Activated B cell treated with CpG ODN at 0.5 μM for 24 hours (primary cell): Measurements from ENCODE around the gene LRRC8C. TPM values are rescaled to one million over a fixed set of nuclear protein-coding genes. Genes with fewer than 3 reads are reported as not detected.

Experiments used
- ATAC-seq: fragments of 200-7000 bp; cut with Tn5 transposase; one replicate; pipeline ENCODE4 v1.10.0; 2021; ENCODE audit warnings: low read depth, mild to moderate bottlenecking, moderate library complexity
- CTCF ChIA-PET: fragments of 350-600 bp; sonication (Branson Sonifier 250); formaldehyde crosslinking; loops from one replicate; lab custom pipeline; 2021; ENCODE audit warnings: antibody characterized with exemption; lab: Charles Lee
- POLR2A ChIA-PET: fragments of 350-600 bp; sonication (Branson Sonifier 250); formaldehyde crosslinking; loops from one replicate; lab custom pipeline; 2021; ENCODE audit warnings: antibody characterized with exemption; lab: Charles Lee
- DNase-seq: peaks from one replicate; pipeline ENCODE4 v3.0.0; 2022
- H3K27ac Mint-ChIP-seq: one replicate; pipeline ENCODE4 v1.8.0; 2020; ENCODE audit warnings: mixed read lengths
- H3K27me3 Mint-ChIP-seq: one replicate; pipeline ENCODE4 v1.8.0; 2021; ENCODE audit warnings: mixed read lengths
- H3K36me3 Mint-ChIP-seq: one replicate; pipeline ENCODE4 v1.8.0; 2021; ENCODE audit warnings: low read depth, mixed read lengths
- H3K4me1 Mint-ChIP-seq: one replicate; pipeline ENCODE4 v1.8.0; 2021; ENCODE audit warnings: mixed read lengths
- H3K4me3 Mint-ChIP-seq: one replicate; pipeline ENCODE4 v1.8.0; 2020; ENCODE audit warnings: mild to moderate bottlenecking, mixed read lengths
- H3K9me3 Mint-ChIP-seq: one replicate; pipeline ENCODE4 v1.8.0; 2020; ENCODE audit warnings: mixed read lengths
- intact Hi-C: fragments of 100-400 bp; cut with micrococcal nuclease; formaldehyde crosslinking; loops from one replicate; pipeline ENCODE4 v1.15.1; 2024
- total RNA-seq: library from RNA; stranded (reverse); gene quantifications from 2 replicates; pipeline ENCODE4 v1.2.3, GENCODE V29; 2022
- TF ChIP-seq, protein P1 (sequence below): fragments of 200-600 bp; IDR thresholded peaks from one replicate; pipeline ENCODE4 v1.8.0; 2022; ENCODE audit warnings: antibody characterized with exemption, mild to moderate bottlenecking

The LRRC8C gene
- total RNA-seq, 1 donor from 2014 or later = 8.4 TPM

GRCh38 chr1:89765774-89766173, 132.9 kb downstream of the LRRC8C start:
- H3K9me3 Mint-ChIP-seq = no peaks in the 10 kb centered on the region
- no peak overlapping the region for H3K27ac Mint-ChIP-seq
- CTCF ChIA-PET = interaction anchor here (0.8 to 9.2 kb wide), 4 partner anchors 134 to 247 kb away, joined by 3 to 193 read pairs (median 26); partner anchors contain the start of gene LRRC8C
- peaks cover 6% of the 10 kb centered on the region for H3K27me3 Mint-ChIP-seq
- DNase-seq (no peak), ATAC-seq (no peak)
- intact Hi-C loops = no loop called here
- no peak overlapping the region for H3K4me3 Mint-ChIP-seq
- no peaks in the 10 kb centered on the region for H3K36me3 Mint-ChIP-seq
- H3K4me1 Mint-ChIP-seq = peaks cover 13% of the 10 kb centered on the region
- POLR2A ChIA-PET = interaction anchor here (0.5 kb wide), 1 partner anchor 139 kb away, joined by 3 read pairs; no protein-coding TSS in a partner anchor
- TF ChIP-seq, protein P1, sequence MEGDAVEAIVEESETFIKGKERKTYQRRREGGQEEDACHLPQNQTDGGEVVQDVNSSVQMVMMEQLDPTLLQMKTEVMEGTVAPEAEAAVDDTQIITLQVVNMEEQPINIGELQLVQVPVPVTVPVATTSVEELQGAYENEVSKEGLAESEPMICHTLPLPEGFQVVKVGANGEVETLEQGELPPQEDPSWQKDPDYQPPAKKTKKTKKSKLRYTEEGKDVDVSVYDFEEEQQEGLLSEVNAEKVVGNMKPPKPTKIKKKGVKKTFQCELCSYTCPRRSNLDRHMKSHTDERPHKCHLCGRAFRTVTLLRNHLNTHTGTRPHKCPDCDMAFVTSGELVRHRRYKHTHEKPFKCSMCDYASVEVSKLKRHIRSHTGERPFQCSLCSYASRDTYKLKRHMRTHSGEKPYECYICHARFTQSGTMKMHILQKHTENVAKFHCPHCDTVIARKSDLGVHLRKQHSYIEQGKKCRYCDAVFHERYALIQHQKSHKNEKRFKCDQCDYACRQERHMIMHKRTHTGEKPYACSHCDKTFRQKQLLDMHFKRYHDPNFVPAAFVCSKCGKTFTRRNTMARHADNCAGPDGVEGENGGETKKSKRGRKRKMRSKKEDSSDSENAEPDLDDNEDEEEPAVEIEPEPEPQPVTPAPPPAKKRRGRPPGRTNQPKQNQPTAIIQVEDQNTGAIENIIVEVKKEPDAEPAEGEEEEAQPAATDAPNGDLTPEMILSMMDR = no peak

- Mint-ChIP-seq H3K27ac (no peak overlapping the region), H3K9me3 (no peaks in the 10 kb centered on the region), H3K4me1 (peaks cover 9% of the 10 kb centered on the region), H3K36me3 (no peaks in the 10 kb centered on the region), H3K27me3 (peaks cover 6% of the 10 kb centered on the region), H3K4me3 (no peak overlapping the region)
- ChIA-PET CTCF (interaction anchor here (1.0 to 9.2 kb wide), 4 partner anchors 136 to 284 kb away, joined by 3 to 193 read pairs (median 4); partner anchors contain the start of gene LRRC8C), POLR2A (interaction anchor here (1.1 kb wide), 1 partner anchor 135 kb away, joined by 4 read pairs; the partner anchor contains the start of gene LRRC8C)
- ATAC-seq (no peak), DNase-seq (no peak)
- TF ChIP-seq, protein P1 = no peak
- intact Hi-C loops = no loop called here
These were observed 134.7 kb downstream of the LRRC8C start for GRCh38 chr1:89767618-89768017.

Other genes with a start within 250 kb of the LRRC8C start
- 14.7 and 19.1 TPM in 2 replicates for gene LRRC8B, start 108.3 kb upstream of the LRRC8C start, total RNA-seq
- 31.3 and 36.0 TPM in 2 replicates for gene LRRC8D, start 187.9 kb downstream of the LRRC8C start, total RNA-seq